OCI-M2 (cell line): ENCODE data around the gene PLEK2.

Experiments used
- DNase-seq: peaks from one replicate; lab custom pipeline; 2025; ENCODE audit not compliant: unreplicated experiment; lab: John Stamatoyannopoulos, UW

Gene PLEK2

GRCh38 chr14:67405771-67406170 lies 6.2 kb downstream of the PLEK2 start:
- no peak for DNase-seq

GRCh38 chr14:67400434-67400833 lies 11.5 kb downstream of the PLEK2 start:
- DNase-seq = no peak

GRCh38 chr14:67397536-67397935 lies 14.4 kb downstream of the PLEK2 start:
- no peak for DNase-seq

- no peak for DNase-seq
Observed at GRCh38 chr14:67396381-67396970, 15.5 kb downstream of the PLEK2 start.

GRCh38 chr14:67395876-67396189 lies 16.1 kb downstream of the PLEK2 start:
- no peak for DNase-seq

- DNase-seq = no peak
Observed at GRCh38 chr14:67395086-67395875, 16.7 kb downstream of the PLEK2 start.

- DNase-seq = no peak
Observed at GRCh38 chr14:67393689-67394088, 18.3 kb downstream of the PLEK2 start.

GRCh38 chr14:67392800-67393199 lies 19.2 kb downstream of the PLEK2 start:
- DNase-seq = no peak

- DNase-seq = no peak
Observed at GRCh38 chr14:67392123-67392522, 19.8 kb downstream of the PLEK2 start.

GRCh38 chr14:67391268-67391667 lies 20.7 kb downstream of the PLEK2 start:
- no peak for DNase-seq

GRCh38 chr14:67389811-67390534 lies 22.0 kb downstream of the PLEK2 start:
- DNase-seq = no peak

- no peak for DNase-seq
Observed at GRCh38 chr14:67389275-67389674, 22.7 kb downstream of the PLEK2 start.

- no peak for DNase-seq
Observed at GRCh38 chr14:67387195-67387594, 24.8 kb downstream of the PLEK2 start.

- no peak for DNase-seq
Observed at GRCh38 chr14:67385618-67386017, 26.3 kb downstream of the PLEK2 start.

GRCh38 chr14:67385120-67385519 lies 26.8 kb downstream of the PLEK2 start:
- DNase-seq = no peak

- no peak for DNase-seq
Observed at GRCh38 chr14:67377916-67378315, 34.0 kb downstream of the PLEK2 start.

- DNase-seq = no peak
Observed at GRCh38 chr14:67373347-67373746, 38.6 kb downstream of the PLEK2 start.

- DNase-seq = no peak
Observed at GRCh38 chr14:67372833-67373232, 39.1 kb downstream of the PLEK2 start.

- no peak for DNase-seq
Observed at GRCh38 chr14:67371247-67372148, 40.5 kb downstream of the PLEK2 start.

GRCh38 chr14:67370830-67371229 lies 41.1 kb downstream of the PLEK2 start:
- DNase-seq = no peak

GRCh38 chr14:67365476-67365875 lies 46.5 kb downstream of the PLEK2 start:
- DNase-seq = no peak
